ENCODE data around the gene CYP2U1. TPM values are rescaled to one million over a fixed set of nuclear protein-coding genes. Genes with fewer than 3 reads are reported as not detected.

Gene CYP2U1
- total RNA-seq, 1 donor from 2014 or later: 1.3 TPM

DNA sequence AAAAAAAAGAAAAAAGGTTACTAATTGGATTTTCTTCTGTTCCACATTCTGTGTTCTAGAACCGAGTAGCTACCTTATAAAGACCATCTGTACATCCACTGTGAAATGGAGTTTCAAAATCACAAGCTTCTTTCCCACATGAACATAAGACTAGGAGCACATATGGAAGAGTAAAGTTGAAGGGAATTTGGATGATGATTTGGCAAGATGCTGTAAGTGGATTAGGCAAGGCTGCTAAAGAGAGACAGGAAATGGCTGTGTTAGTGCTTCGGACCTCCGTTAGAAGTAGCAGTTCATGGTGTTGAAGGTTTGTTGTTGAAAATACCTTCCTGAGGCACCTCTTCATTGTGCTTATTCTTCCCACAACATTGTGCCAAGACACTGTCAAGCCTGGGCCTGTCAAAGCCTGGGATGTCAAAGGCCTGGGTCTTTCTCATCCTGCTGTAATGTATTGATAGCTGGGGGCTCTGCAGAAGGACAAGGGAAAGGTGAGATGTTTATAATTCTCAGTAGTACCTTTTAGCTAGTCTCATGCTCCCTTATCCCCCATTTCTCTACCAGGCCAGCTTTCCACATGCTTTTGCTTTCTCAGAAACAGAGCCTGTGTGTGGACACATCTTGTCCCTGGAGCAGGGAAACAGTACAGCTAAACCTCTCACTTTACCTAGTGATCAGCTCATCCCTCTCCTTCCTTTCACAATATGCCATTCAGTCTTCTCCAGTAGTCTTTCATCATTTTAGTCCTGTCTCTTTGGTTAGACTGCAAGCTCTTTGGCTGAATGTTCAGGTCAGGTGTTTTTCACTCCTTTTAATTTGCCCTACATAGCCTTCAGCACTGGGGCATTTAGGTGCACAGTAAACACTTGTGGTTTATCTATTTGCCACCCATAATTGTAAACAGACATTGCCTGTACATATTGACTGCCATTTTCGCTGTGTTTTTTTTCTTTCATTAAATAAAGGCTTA lies 37.9 kb upstream of the CYP2U1 start:
- Histone ChIP-seq H3K4me3 (ENCODE audit: low read depth, low read length) (no peak overlapping the region), H3K27me3 (ENCODE audit: control insufficient read depth, insufficient read depth, low read length) (no peaks in the 10 kb centered on the region), H3K36me3 (ENCODE audit: control insufficient read depth, insufficient read depth, low read length) (no peaks in the 10 kb centered on the region)
- TF ChIP-seq, protein P1, sequence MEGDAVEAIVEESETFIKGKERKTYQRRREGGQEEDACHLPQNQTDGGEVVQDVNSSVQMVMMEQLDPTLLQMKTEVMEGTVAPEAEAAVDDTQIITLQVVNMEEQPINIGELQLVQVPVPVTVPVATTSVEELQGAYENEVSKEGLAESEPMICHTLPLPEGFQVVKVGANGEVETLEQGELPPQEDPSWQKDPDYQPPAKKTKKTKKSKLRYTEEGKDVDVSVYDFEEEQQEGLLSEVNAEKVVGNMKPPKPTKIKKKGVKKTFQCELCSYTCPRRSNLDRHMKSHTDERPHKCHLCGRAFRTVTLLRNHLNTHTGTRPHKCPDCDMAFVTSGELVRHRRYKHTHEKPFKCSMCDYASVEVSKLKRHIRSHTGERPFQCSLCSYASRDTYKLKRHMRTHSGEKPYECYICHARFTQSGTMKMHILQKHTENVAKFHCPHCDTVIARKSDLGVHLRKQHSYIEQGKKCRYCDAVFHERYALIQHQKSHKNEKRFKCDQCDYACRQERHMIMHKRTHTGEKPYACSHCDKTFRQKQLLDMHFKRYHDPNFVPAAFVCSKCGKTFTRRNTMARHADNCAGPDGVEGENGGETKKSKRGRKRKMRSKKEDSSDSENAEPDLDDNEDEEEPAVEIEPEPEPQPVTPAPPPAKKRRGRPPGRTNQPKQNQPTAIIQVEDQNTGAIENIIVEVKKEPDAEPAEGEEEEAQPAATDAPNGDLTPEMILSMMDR (IDR thresholded peaks at IDR 0.05; ENCODE audit: insufficient read depth, low read length, severe bottlenecking): no peak
- no peak for FAIRE-seq
- DNase-seq (ENCODE audit: low read depth): peak; percentile 74

- TF ChIP-seq, protein P1 (IDR thresholded peaks at IDR 0.05; ENCODE audit: insufficient read depth, low read length, severe bottlenecking): no peak
- no peak for DNase-seq (ENCODE audit: low read depth)
- Histone ChIP-seq H3K4me3 (ENCODE audit: low read depth, low read length) (no peak overlapping the region), H3K36me3 (ENCODE audit: control insufficient read depth, insufficient read depth, low read length) (peaks cover under 1% of the 10 kb centered on the region), H3K27me3 (ENCODE audit: control insufficient read depth, insufficient read depth, low read length) (no peaks in the 10 kb centered on the region)
- no peak for FAIRE-seq
These were observed 37.2 kb upstream of the CYP2U1 start for GRCh38 chr4:107894138-107894603.

GRCh38 chr4:107896158-107896645 lies 35.1 kb upstream of the CYP2U1 start:
- no peaks in the 10 kb centered on the region for H3K27me3 ChIP-seq (ENCODE audit: control insufficient read depth, insufficient read depth, low read length)
- DNase-seq (ENCODE audit: low read depth) (peak; percentile 100), FAIRE-seq (peak; percentile 94)
- TF ChIP-seq, protein P1 (IDR thresholded peaks at IDR 0.05; ENCODE audit: insufficient read depth, low read length, severe bottlenecking): no peak
- H3K36me3 ChIP-seq (ENCODE audit: control insufficient read depth, insufficient read depth, low read length): peaks cover 2% of the 10 kb centered on the region
- no peak overlapping the region for H3K4me3 ChIP-seq (ENCODE audit: low read depth, low read length)

DNA sequence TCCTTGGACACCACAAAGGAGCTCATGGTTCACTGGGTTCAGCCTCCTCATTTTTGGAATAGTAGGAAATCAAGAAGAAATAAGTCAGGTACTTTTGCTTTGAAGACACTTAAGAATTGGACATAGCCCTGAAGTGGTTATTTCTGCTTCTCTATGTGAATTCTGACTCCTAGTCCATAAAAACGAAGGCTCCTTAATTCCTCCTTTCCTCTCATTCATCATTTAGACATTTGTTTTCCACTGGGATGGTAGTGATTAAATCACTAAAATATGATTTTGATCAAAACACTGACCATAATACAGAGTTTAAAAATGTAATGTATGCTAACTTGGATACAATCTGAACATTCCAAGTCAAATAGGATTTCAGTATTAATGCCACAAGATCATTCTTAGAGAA lies 34.7 kb upstream of the CYP2U1 start:
- H3K27me3 ChIP-seq (ENCODE audit: control insufficient read depth, insufficient read depth, low read length): no peaks in the 10 kb centered on the region
- DNase-seq (ENCODE audit: low read depth) (no peak), FAIRE-seq (no peak)
- TF ChIP-seq, protein P1 (IDR thresholded peaks at IDR 0.05; ENCODE audit: insufficient read depth, low read length, severe bottlenecking): no peak
- no peak overlapping the region for H3K4me3 ChIP-seq (ENCODE audit: low read depth, low read length)
- peaks cover 2% of the 10 kb centered on the region for H3K36me3 ChIP-seq (ENCODE audit: control insufficient read depth, insufficient read depth, low read length)

GRCh38 chr4:107897823-107898222 lies 33.5 kb upstream of the CYP2U1 start:
- TF ChIP-seq, protein P1 (IDR thresholded peaks at IDR 0.05; ENCODE audit: insufficient read depth, low read length, severe bottlenecking): no peak
- Histone ChIP-seq H3K27me3 (ENCODE audit: control insufficient read depth, insufficient read depth, low read length) (no peaks in the 10 kb centered on the region), H3K4me3 (ENCODE audit: low read depth, low read length) (no peak overlapping the region), H3K36me3 (ENCODE audit: control insufficient read depth, insufficient read depth, low read length) (peaks cover 2% of the 10 kb centered on the region)
- no peak for FAIRE-seq
- peak; percentile 29 for DNase-seq (ENCODE audit: low read depth)
